ENCODE data around the gene SLC16A5.

Gene SLC16A5

DNA sequence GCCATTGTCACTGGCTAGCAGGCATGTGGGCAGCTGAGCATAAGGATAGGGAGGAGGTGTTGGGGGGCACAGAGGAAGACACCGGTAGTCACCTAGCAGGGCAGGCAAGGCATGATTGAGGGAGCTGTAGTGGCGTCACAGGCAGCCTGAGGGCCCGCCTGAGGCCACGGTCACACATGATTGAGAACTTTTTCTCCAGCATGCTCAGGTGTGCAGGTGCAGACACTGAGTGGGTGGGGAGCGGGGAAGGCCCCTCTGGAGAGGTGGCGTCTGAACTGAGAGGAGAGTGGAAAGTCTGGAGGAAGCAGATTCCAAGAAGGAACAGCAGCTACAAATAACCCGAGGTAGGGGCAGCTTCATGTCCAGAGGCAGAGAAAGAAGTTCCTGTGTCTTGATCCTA, 11.1 kb downstream of the SLC16A5 start:
- TF ChIP-seq FOXM1 (IDR thresholded peaks at IDR 0.05; ENCODE audit: borderline replicate concordance, low read depth) (no peak), YY1 (IDR thresholded peaks at IDR 0.05; ENCODE audit: low read depth) (no peak), EP300 (IDR thresholded peaks at IDR 0.05; ENCODE audit: borderline replicate concordance) (no peak), CREB1 (IDR thresholded peaks at IDR 0.05; ENCODE audit: low read depth) (no peak), RAD21 (IDR thresholded peaks at IDR 0.05; ENCODE audit: low read depth) (no peak), ZBTB7A (IDR thresholded peaks at IDR 0.05; ENCODE audit: low read depth) (no peak), CEBPB (IDR thresholded peaks at IDR 0.05) (no peak), TAF1 (IDR thresholded peaks at IDR 0.05; ENCODE audit: low read depth) (no peak), TEAD4 (IDR thresholded peaks at IDR 0.05) (no peak), TCF12 (IDR thresholded peaks at IDR 0.05; ENCODE audit: low read depth) (no peak)
- TF ChIP-seq, protein P1, sequence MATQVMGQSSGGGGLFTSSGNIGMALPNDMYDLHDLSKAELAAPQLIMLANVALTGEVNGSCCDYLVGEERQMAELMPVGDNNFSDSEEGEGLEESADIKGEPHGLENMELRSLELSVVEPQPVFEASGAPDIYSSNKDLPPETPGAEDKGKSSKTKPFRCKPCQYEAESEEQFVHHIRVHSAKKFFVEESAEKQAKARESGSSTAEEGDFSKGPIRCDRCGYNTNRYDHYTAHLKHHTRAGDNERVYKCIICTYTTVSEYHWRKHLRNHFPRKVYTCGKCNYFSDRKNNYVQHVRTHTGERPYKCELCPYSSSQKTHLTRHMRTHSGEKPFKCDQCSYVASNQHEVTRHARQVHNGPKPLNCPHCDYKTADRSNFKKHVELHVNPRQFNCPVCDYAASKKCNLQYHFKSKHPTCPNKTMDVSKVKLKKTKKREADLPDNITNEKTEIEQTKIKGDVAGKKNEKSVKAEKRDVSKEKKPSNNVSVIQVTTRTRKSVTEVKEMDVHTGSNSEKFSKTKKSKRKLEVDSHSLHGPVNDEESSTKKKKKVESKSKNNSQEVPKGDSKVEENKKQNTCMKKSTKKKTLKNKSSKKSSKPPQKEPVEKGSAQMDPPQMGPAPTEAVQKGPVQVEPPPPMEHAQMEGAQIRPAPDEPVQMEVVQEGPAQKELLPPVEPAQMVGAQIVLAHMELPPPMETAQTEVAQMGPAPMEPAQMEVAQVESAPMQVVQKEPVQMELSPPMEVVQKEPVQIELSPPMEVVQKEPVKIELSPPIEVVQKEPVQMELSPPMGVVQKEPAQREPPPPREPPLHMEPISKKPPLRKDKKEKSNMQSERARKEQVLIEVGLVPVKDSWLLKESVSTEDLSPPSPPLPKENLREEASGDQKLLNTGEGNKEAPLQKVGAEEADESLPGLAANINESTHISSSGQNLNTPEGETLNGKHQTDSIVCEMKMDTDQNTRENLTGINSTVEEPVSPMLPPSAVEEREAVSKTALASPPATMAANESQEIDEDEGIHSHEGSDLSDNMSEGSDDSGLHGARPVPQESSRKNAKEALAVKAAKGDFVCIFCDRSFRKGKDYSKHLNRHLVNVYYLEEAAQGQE (IDR thresholded peaks at IDR 0.05; ENCODE audit: low read depth): no peak

- TF ChIP-seq EP300 (IDR thresholded peaks at IDR 0.05; ENCODE audit: borderline replicate concordance) (no peak), CEBPB (IDR thresholded peaks at IDR 0.05) (no peak), CREB1 (IDR thresholded peaks at IDR 0.05; ENCODE audit: low read depth) (no peak), ZBTB7A (IDR thresholded peaks at IDR 0.05; ENCODE audit: low read depth) (no peak)
Observed at GRCh38 chr17:75099881-75100595, 12.3 kb downstream of the SLC16A5 start.

- TF ChIP-seq EP300 (IDR thresholded peaks at IDR 0.05; ENCODE audit: borderline replicate concordance) (no peak), EGR1 (IDR thresholded peaks at IDR 0.05) (no peak), NFIC (IDR thresholded peaks at IDR 0.05) (no peak), FOXM1 (IDR thresholded peaks at IDR 0.05; ENCODE audit: borderline replicate concordance, low read depth) (no peak), TEAD4 (IDR thresholded peaks at IDR 0.05) (no peak), YY1 (IDR thresholded peaks at IDR 0.05; ENCODE audit: low read depth) (no peak), CREB1 (IDR thresholded peaks at IDR 0.05; ENCODE audit: low read depth) (no peak), TCF12 (IDR thresholded peaks at IDR 0.05; ENCODE audit: low read depth) (no peak), RAD21 (IDR thresholded peaks at IDR 0.05; ENCODE audit: low read depth) (no peak), TAF1 (IDR thresholded peaks at IDR 0.05; ENCODE audit: low read depth) (no peak), MAX (IDR thresholded peaks at IDR 0.05) (no peak), CEBPB (IDR thresholded peaks at IDR 0.05) (no peak), ZBTB7A (IDR thresholded peaks at IDR 0.05; ENCODE audit: low read depth) (no peak)
- TF ChIP-seq, protein P1 (IDR thresholded peaks at IDR 0.05; ENCODE audit: low read depth): no peak
- TF ChIP-seq, protein P2, sequence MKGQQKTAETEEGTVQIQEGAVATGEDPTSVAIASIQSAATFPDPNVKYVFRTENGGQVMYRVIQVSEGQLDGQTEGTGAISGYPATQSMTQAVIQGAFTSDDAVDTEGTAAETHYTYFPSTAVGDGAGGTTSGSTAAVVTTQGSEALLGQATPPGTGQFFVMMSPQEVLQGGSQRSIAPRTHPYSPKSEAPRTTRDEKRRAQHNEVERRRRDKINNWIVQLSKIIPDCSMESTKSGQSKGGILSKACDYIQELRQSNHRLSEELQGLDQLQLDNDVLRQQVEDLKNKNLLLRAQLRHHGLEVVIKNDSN (IDR thresholded peaks at IDR 0.05): no peak
Observed at GRCh38 chr17:75102385-75102821, 14.6 kb downstream of the SLC16A5 start.

- TF ChIP-seq, protein P1 (IDR thresholded peaks at IDR 0.05; ENCODE audit: low read depth): no peak
- TF ChIP-seq TEAD4 (IDR thresholded peaks at IDR 0.05): no peak
- TF ChIP-seq MAX (IDR thresholded peaks at IDR 0.05): no peak
- no peak for TF ChIP-seq CREB1 (IDR thresholded peaks at IDR 0.05; ENCODE audit: low read depth)
- no peak for TF ChIP-seq ZBTB7A (IDR thresholded peaks at IDR 0.05; ENCODE audit: low read depth)
- no peak for TF ChIP-seq TCF12 (IDR thresholded peaks at IDR 0.05; ENCODE audit: low read depth)
- TF ChIP-seq, protein P2 (IDR thresholded peaks at IDR 0.05): no peak
- no peak for TF ChIP-seq EP300 (IDR thresholded peaks at IDR 0.05; ENCODE audit: borderline replicate concordance)
- no peak for TF ChIP-seq TAF1 (IDR thresholded peaks at IDR 0.05; ENCODE audit: low read depth)
- TF ChIP-seq RAD21 (IDR thresholded peaks at IDR 0.05; ENCODE audit: low read depth): no peak
Observed at GRCh38 chr17:75103601-75104554, 16.1 kb downstream of the SLC16A5 start.

Data from Ishikawa (cell line).